ENCODE data around the gene PLEKHA4.
"Not testable (repeated sequence)": the region's sequence is repeated elsewhere in the genome, so short reads cannot be mapped to it uniquely, and the experiment has no call there.

PLEKHA4 gene

GRCh38 chr19:48868114-48868886 is at the start of gene PLEKHA4:
TSS of gene PLEKHA4 (minus strand) at chr19:48868617. CDS start at chr19:48867620, 997 bp downstream.
- DNase-seq, result no peak

GRCh38 chr19:48918071-48918470 is 49.7 kb upstream of the PLEKHA4 start:
- no peak for DNase-seq

- no peak for DNase-seq
Measured at GRCh38 chr19:48915757-48916156, 47.3 kb upstream of the PLEKHA4 start.

GRCh38 chr19:48914181-48914580 is 45.8 kb upstream of the PLEKHA4 start:
- DNase-seq, result no peak

GRCh38 chr19:48913114-48913889 is 44.9 kb upstream of the PLEKHA4 start:
- no peak for DNase-seq

- DNase-seq, result no peak
Measured at GRCh38 chr19:48910803-48911202, 42.4 kb upstream of the PLEKHA4 start.

- DNase-seq, result not testable (repeated sequence)
Measured at GRCh38 chr19:48909424-48910077, 41.1 kb upstream of the PLEKHA4 start.

GRCh38 chr19:48907671-48908070 is 39.3 kb upstream of the PLEKHA4 start:
- no peak for DNase-seq

- no peak for DNase-seq
Measured at GRCh38 chr19:48906324-48906723, 37.9 kb upstream of the PLEKHA4 start.

- no peak for DNase-seq
Measured at GRCh38 chr19:48905664-48906063, 37.2 kb upstream of the PLEKHA4 start.

GRCh38 chr19:48903788-48904187 is 35.4 kb upstream of the PLEKHA4 start:
- DNase-seq, result not testable (repeated sequence)

- not testable (repeated sequence) for DNase-seq
Measured at GRCh38 chr19:48902291-48902690, 33.9 kb upstream of the PLEKHA4 start.

- DNase-seq, result no peak
Measured at GRCh38 chr19:48900477-48901406, 32.3 kb upstream of the PLEKHA4 start.

- DNase-seq, result peak; percentile 96
Measured at GRCh38 chr19:48899781-48900476, 31.5 kb upstream of the PLEKHA4 start, which contains the start of gene NUCB1. TSS of gene NUCB1 (plus strand) at chr19:48900312. CDS start at chr19:48900797, 485 bp downstream.

- not testable (repeated sequence) for DNase-seq
Measured at GRCh38 chr19:48899386-48899749, 31.0 kb upstream of the PLEKHA4 start.

GRCh38 chr19:48897181-48897580 is 28.8 kb upstream of the PLEKHA4 start:
- DNase-seq, result no peak

GRCh38 chr19:48896191-48896720 is 27.8 kb upstream of the PLEKHA4 start:
- no peak for DNase-seq

- DNase-seq, result no peak
Measured at GRCh38 chr19:48895226-48895625, 26.8 kb upstream of the PLEKHA4 start.

- DNase-seq, result no peak
Measured at GRCh38 chr19:48890551-48890950, 22.1 kb upstream of the PLEKHA4 start.

GRCh38 chr19:48889496-48889895 is 21.1 kb upstream of the PLEKHA4 start:
- not testable (repeated sequence) for DNase-seq

- no peak for DNase-seq
Measured at GRCh38 chr19:48887861-48888612, 19.6 kb upstream of the PLEKHA4 start.

Data from GDM1 (cell line).